NCI-H1694 treated with DMSO at 0.1 percent for 48 hours (cell line): ENCODE data around the gene FBXO36.
"Not testable (repeated sequence)": the region's sequence is repeated elsewhere in the genome, so short reads cannot be mapped to it uniquely, and the experiment has no call there.

ENCODE experiments used
- DNase-seq: peaks from one replicate; lab custom pipeline; 2025; lab: John Stamatoyannopoulos, UW

FBXO36 gene

GRCh38 chr2:229922449-229923386 lies at the start of gene FBXO36:
Gene FBXO36, plus strand, starts transcription at chr2:229922503. Its CDS starts 11 bp downstream, at chr2:229922514.
- peak; percentile 88 for DNase-seq

- DNase-seq, result no peak
Observed at GRCh38 chr2:229873123-229873581, 49.2 kb upstream of the FBXO36 start.

- DNase-seq, result no peak
Observed at GRCh38 chr2:229874647-229875046, 47.7 kb upstream of the FBXO36 start.

GRCh38 chr2:229875549-229875948 lies 46.8 kb upstream of the FBXO36 start:
- no peak for DNase-seq

- DNase-seq, result no peak
Observed at GRCh38 chr2:229879191-229879950, 42.9 kb upstream of the FBXO36 start.

GRCh38 chr2:229880892-229881586 lies 41.3 kb upstream of the FBXO36 start:
- no peak for DNase-seq

GRCh38 chr2:229882583-229882982 lies 39.7 kb upstream of the FBXO36 start:
- no peak for DNase-seq

- no peak for DNase-seq
Observed at GRCh38 chr2:229884775-229885699, 37.3 kb upstream of the FBXO36 start.

- DNase-seq, result no peak
Observed at GRCh38 chr2:229887441-229887840, 34.9 kb upstream of the FBXO36 start.

GRCh38 chr2:229888031-229888430 lies 34.3 kb upstream of the FBXO36 start:
- no peak for DNase-seq

GRCh38 chr2:229889023-229889422 lies 33.3 kb upstream of the FBXO36 start:
- no peak for DNase-seq

- no peak for DNase-seq
Observed at GRCh38 chr2:229896857-229897256, 25.4 kb upstream of the FBXO36 start.

- DNase-seq, result no peak
Observed at GRCh38 chr2:229899604-229900003, 22.7 kb upstream of the FBXO36 start.

- no peak for DNase-seq
Observed at GRCh38 chr2:229900012-229900411, 22.3 kb upstream of the FBXO36 start.

GRCh38 chr2:229900514-229900913 lies 21.8 kb upstream of the FBXO36 start:
- DNase-seq, result not testable (repeated sequence)

GRCh38 chr2:229901819-229902218 lies 20.5 kb upstream of the FBXO36 start:
- no peak for DNase-seq

- no peak for DNase-seq
Observed at GRCh38 chr2:229903037-229903436, 19.3 kb upstream of the FBXO36 start.

GRCh38 chr2:229905601-229906000 lies 16.7 kb upstream of the FBXO36 start:
- DNase-seq, result no peak

GRCh38 chr2:229909090-229909489 lies 13.2 kb upstream of the FBXO36 start:
- DNase-seq, result no peak

GRCh38 chr2:229910147-229910831 lies 12.0 kb upstream of the FBXO36 start:
- no peak for DNase-seq
